Body of pancreas (tissue), 4 donors: ENCODE results near the gene RND1. TPM values are rescaled to one million over a fixed set of nuclear protein-coding genes. Genes with fewer than 3 reads are reported as not detected.
"Not testable (repeated sequence)": the region's sequence is repeated elsewhere in the genome, so short reads cannot be mapped to it uniquely, and the experiment has no call there.

Source experiments
- ATAC-seq: fragments of 150-250 bp; one replicate; pipeline ENCODE4 v1.9.1; 2016
- DNase-seq, 4 donors: peaks; one replicate each; pipeline ENCODE4 v3.0.0-alpha.2; 2019
- H3K27ac ChIP-seq, 4 donors: fragments of 200-600 bp; sonication (generic); 1 replicate in 3 of 4; 2 replicates in 1 of 4; pipeline versions ENCODE4 v1.5.1 to v1.6.1; 2016 to 2019; ENCODE audit warnings: mild to moderate bottlenecking in 1 of 4, mixed read lengths in 1 of 4, moderate library complexity in 1 of 4
- H3K27me3 ChIP-seq, 2 donors: fragments of 200-600 bp; sonication (generic); one replicate each; pipeline ENCODE4 v1.6.0; 2016; ENCODE audit warnings: mild to moderate bottlenecking in 1 of 2
- H3K36me3 ChIP-seq, 2 donors: fragments of 200-600 bp; sonication (generic); replicated peaks in 1 of 2; 2 replicates each; pipeline ENCODE4 v1.5.1; 2016; ENCODE audit warnings: low read depth in 2 of 2; ENCODE audit not compliant: insufficient read depth in 1 of 2
- H3K4me1 ChIP-seq: fragments of 200-600 bp; sonication (generic); one replicate; pipeline ENCODE4 v1.6.0; 2016
- H3K4me3 ChIP-seq, 2 donors: fragments of 200-600 bp; sonication (generic); 1 replicate in 1 of 2; 2 replicates in 1 of 2; pipeline ENCODE4 v1.5.1; 2016 to 2019
- H3K9me3 ChIP-seq, 3 donors: fragments of 200-600 bp; sonication (generic); 1 replicate in 2 of 3; 2 replicates in 1 of 3; pipeline ENCODE4 v1.5.1; 2016
- POLR2A ChIP-seq, 3 donors: fragments of 450-650 bp; IDR thresholded peaks; one replicate each; pipeline ENCODE4 v1.6.1; 2016; ENCODE audit warnings: antibody characterized with exemption in 3 of 3, mild to moderate bottlenecking in 2 of 3
- WGBS, 2 donors: methylation state at CpG; one replicate each; pipeline ENCODE4 v1.1.5; 2017; 5-methylcytosine and 5-hydroxymethylcytosine counted together
- intact Hi-C: fragments of 100-400 bp; cut with DNase I; formaldehyde crosslinking; loops from one replicate; pipeline ENCODE4 v1.15.1; 2023
- total RNA-seq, 2 donors: library from RNA; depleted of rRNA; stranded (reverse); fragments of >200 nt; gene quantifications; one replicate each; pipeline ENCODE4 v1.1.0, GENCODE V29; 2016
- TF ChIP-seq, protein P1 (sequence below), 7 experiments: fragments of 450-650 bp in 4 of 7; fragments of 200-600 bp in 3 of 7; sonication (generic) in 3 of 7; IDR thresholded peaks; one replicate each; pipeline ENCODE4 v1.5.1; 2016 to 2019; ENCODE audit warnings: antibody characterized with exemption in 7 of 7

Gene RND1
- total RNA-seq: 1 to 10 TPM in 1 of 2 donors, not detected in 1; 1.6 TPM

DNA sequence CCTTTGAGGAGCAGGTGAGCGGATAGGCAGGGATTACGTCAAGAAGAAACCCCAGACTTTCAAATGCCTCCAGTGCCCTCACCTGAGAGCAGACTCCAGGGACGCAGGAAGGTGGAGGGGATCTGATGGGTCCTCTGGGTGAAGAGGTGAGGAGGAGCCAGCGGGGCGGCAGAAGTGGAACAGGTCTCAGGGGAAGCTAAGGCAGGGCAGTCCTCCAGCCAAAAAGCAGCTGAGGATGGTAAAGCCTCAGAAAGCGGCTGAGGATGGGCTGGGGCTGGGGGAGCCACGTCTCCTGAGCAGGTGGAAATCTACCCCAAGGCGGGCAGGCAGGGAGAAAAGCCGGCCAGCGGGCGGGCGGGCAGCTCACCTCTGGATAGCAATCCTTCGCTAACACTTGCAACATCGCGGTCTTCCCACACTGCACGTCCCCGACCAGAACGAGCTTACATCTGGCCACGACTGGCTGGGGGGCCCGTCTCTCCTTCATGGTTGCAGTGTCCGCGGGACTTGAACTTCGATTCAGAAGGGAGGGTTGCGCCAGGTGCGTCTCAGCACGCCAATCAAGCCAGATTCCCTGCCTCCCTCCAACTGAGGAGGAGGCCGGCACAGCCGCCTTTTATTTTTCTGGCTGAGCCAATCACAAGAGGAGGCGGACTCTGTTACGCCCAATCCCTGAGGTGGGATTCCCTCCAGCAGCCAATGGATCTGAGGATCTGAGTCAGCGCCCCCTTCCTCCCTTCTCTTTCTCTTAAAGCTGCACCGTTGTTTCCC lies at the start of gene RND1:
TSS of gene RND1 (minus strand) at position 590 of the 771 bp plus-strand sequence. CDS start at position 487, 103 bp downstream.
- Histone ChIP-seq H3K36me3 (peaks cover 0 to 2% of the 10 kb centered on the region in 2 donors), H3K4me3 (peak within 1 kb of the TSS; percentile 20 to 24), H3K9me3 (no peaks in the 10 kb centered on the region), H3K4me1 (peaks cover 19% of the 10 kb centered on the region), H3K27ac (peak within 1 kb of the TSS in 3 of 4 donors; percentile 27 to 73 (median 73)), H3K27me3 (no peaks in the 10 kb centered on the region)
- ATAC-seq (peak; percentile 99), DNase-seq (peak; percentile 93 to 97 (median 96))
- 2 to 5% methylated on average over 17 to 32 of the region's 32 CpGs for WGBS, 2 donors
- TF ChIP-seq, protein P1, sequence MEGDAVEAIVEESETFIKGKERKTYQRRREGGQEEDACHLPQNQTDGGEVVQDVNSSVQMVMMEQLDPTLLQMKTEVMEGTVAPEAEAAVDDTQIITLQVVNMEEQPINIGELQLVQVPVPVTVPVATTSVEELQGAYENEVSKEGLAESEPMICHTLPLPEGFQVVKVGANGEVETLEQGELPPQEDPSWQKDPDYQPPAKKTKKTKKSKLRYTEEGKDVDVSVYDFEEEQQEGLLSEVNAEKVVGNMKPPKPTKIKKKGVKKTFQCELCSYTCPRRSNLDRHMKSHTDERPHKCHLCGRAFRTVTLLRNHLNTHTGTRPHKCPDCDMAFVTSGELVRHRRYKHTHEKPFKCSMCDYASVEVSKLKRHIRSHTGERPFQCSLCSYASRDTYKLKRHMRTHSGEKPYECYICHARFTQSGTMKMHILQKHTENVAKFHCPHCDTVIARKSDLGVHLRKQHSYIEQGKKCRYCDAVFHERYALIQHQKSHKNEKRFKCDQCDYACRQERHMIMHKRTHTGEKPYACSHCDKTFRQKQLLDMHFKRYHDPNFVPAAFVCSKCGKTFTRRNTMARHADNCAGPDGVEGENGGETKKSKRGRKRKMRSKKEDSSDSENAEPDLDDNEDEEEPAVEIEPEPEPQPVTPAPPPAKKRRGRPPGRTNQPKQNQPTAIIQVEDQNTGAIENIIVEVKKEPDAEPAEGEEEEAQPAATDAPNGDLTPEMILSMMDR (IDR thresholded peaks at IDR 0.05): peak in 1 of 7 experiments; percentile 25
- peak; percentile 94 to 99 (median 99) for TF ChIP-seq POLR2A (IDR thresholded peaks at IDR 0.05)
- intact Hi-C loops: no loop called here

DNA sequence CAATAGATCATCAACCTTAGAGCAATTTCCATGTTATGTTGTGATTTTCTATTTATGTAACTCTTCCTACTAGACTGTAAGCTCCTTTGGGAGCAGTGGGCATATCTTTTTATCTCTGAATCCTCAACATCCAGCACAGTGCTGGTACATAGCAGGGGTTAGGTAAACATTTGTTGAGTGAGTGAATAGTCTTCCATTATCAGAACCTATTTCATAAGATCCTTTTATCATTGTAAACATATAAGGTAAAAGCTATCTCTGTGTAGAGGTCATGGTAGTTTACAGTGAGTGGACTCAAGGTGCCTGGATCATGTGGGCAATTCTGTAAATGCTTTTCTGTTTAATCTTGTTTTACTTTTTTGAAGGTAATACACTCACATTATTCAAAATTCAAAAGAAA lies 44.5 kb upstream of the RND1 start:
- intact Hi-C loops: no loop called here
- DNase-seq: no peak
- Histone ChIP-seq H3K9me3 (no peaks in the 10 kb centered on the region), H3K4me3 (no peak overlapping the region), H3K36me3 (no peaks in the 10 kb centered on the region), H3K4me1 (peaks cover 32% of the 10 kb centered on the region), H3K27ac (peak overlapping the region in 1 of 4 donors; percentile 4), H3K27me3 (no peaks in the 10 kb centered on the region)
- TF ChIP-seq POLR2A (IDR thresholded peaks at IDR 0.05): no peak
- TF ChIP-seq, protein P1 (IDR thresholded peaks at IDR 0.05): no peak
- ATAC-seq: no peak

- H3K27me3 ChIP-seq, H3K36me3 ChIP-seq, DNase-seq, H3K4me3 ChIP-seq, ATAC-seq, H3K9me3 ChIP-seq, intact Hi-C loops: not testable (repeated sequence)
- 83 to 86% methylated on average over 10 to 11 of the region's 11 CpGs for WGBS, 2 donors
- Histone ChIP-seq H3K27ac (peak overlapping the region in 1 of 4 donors; percentile 4), H3K4me1 (peaks cover 37% of the 10 kb centered on the region)
Measured at GRCh38 chr12:48909698-48910097, 44.0 kb upstream of the RND1 start.

- intact Hi-C loops: no loop called here
- Histone ChIP-seq H3K4me1 (peaks cover 45% of the 10 kb centered on the region), H3K9me3 (no peaks in the 10 kb centered on the region), H3K27ac (peak overlapping the region; percentile 29 to 74 (median 48)), H3K36me3 (no peaks in the 10 kb centered on the region), H3K4me3 (no peak overlapping the region), H3K27me3 (no peaks in the 10 kb centered on the region)
- DNase-seq (peak in 2 of 4 donors; percentile 34 to 37), ATAC-seq (peak; percentile 66)
- TF ChIP-seq POLR2A (IDR thresholded peaks at IDR 0.05): no peak
- TF ChIP-seq, protein P1 (IDR thresholded peaks at IDR 0.05): peak in 1 of 7 experiments; percentile 5
- 12 to 16% methylated on average over 3 of the region's 3 CpGs for WGBS, 2 donors
Measured at GRCh38 chr12:48907245-48907644, 41.6 kb upstream of the RND1 start.

DNA sequence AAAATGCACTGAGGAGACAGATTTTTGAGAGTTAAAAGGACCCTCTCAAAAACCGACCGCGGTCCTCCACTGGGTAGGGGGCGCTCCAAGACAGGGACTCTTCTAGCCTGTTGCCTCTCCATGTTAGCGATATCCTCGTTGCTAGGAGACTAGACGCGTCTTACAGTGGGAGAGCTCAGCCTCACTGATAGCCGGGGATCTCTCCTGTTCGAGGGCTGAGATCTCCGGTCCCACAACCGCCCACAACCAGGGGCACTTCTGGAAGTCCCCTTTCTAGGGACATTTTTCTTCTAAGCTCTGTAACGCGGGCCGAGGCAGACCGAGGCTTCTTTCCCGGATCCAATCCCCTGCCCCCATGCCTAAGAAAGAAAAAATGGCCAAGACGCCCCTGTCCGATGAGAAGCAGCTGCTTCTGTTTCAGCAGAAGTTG lies 38.3 kb upstream of the RND1 start:
- intact Hi-C loops: no loop called here
- WGBS, 2 donors: 0 to 1% methylated on average over 15 to 19 of the region's 19 CpGs
- peak; percentile 94 for ATAC-seq

More for the DNA sequence above, 38.3 kb upstream of the RND1 start:
- no peaks in the 10 kb centered on the region for H3K27me3 ChIP-seq
- H3K36me3 ChIP-seq: no peaks in the 10 kb centered on the region
- H3K4me1 ChIP-seq: peaks cover 39% of the 10 kb centered on the region
- peak overlapping the region in 2 of 4 donors; percentile 61 to 65 for H3K27ac ChIP-seq
- peak overlapping the region in 1 of 2 donors; percentile 37 for H3K4me3 ChIP-seq
- H3K9me3 ChIP-seq: no peaks in the 10 kb centered on the region
- peak; percentile 85 to 91 (median 88) for DNase-seq
- TF ChIP-seq POLR2A (IDR thresholded peaks at IDR 0.05): no peak
- TF ChIP-seq, protein P1 (IDR thresholded peaks at IDR 0.05): peak; percentile 56 to 80 (median 77)
